Prostate gland (tissue), 2 donors: Measurements from ENCODE around the gene COL5A1.

Experiments
- CTCF ChIP-seq, 4 experiments: fragments of 200-600 bp in 2 of 4; fragments of 450-650 bp in 2 of 4; sonication (generic) in 2 of 4; IDR thresholded peaks; 1 replicate in 3 of 4; 2 replicates in 1 of 4; pipeline ENCODE4 v1.5.1; 2016 to 2019; ENCODE audit warnings: antibody characterized with exemption in 4 of 4, mild to moderate bottlenecking in 2 of 4, moderate library complexity in 2 of 4
- POLR2AphosphoS5 ChIP-seq: sonication (generic); formaldehyde crosslinking; IDR thresholded peaks from one replicate; pipeline ENCODE4 v1.6.1; 2017; ENCODE audit warnings: antibody characterized with exemption

GRCh38 chr9:134641990-134642384 is 384 bp downstream of the COL5A1 start:
- no peak for TF ChIP-seq CTCF (IDR thresholded peaks at IDR 0.05)
- TF ChIP-seq POLR2AphosphoS5, result no peak
